Activated CD8-positive, alpha-beta memory T cell treated with anti-CD3 and anti-CD28 coated beads, Interleukin-2, amount 50 U/mL, for 24 hours (primary cell): ENCODE data around the gene RASSF7.

ENCODE experiments used
- DNase-seq: peaks from one replicate; pipeline ENCODE4 v3.0.0-alpha.2; 2020; ENCODE audit errors: extremely low read depth

Gene RASSF7

GRCh38 chr11:586376-587316 is 25.9 kb downstream of the RASSF7 start:
- no peak for DNase-seq

- no peak for DNase-seq
Measured at GRCh38 chr11:587546-587945, 26.8 kb downstream of the RASSF7 start.

- DNase-seq = peak; percentile 33
Measured at GRCh38 chr11:587978-588380, 27.2 kb downstream of the RASSF7 start.

GRCh38 chr11:589798-590197 is 29.0 kb downstream of the RASSF7 start:
- DNase-seq = no peak

DNA sequence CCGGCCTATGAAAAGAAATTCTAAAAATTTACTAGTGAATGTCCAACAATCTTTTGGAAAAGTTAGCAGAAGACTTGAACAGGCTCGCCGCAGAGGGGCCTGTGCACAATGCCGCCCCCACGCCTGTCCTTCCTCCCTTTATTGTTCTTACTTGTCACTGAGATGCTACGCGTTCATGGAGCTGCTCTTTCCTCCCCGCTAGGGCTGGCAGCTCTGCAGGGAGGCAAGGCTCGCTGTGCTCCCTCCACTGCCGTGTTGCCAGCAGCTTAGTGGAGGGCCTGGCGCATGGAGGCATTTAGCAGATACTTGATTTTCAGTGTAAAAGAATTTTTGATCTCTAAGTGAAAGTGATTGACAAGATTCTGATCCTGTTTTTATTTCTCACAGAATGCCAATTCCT is 30.2 kb downstream of the RASSF7 start:
- no peak for DNase-seq

GRCh38 chr11:592501-592900 is 31.7 kb downstream of the RASSF7 start:
- no peak for DNase-seq

- no peak for DNase-seq
Measured at GRCh38 chr11:592918-593317, 32.1 kb downstream of the RASSF7 start.

DNA sequence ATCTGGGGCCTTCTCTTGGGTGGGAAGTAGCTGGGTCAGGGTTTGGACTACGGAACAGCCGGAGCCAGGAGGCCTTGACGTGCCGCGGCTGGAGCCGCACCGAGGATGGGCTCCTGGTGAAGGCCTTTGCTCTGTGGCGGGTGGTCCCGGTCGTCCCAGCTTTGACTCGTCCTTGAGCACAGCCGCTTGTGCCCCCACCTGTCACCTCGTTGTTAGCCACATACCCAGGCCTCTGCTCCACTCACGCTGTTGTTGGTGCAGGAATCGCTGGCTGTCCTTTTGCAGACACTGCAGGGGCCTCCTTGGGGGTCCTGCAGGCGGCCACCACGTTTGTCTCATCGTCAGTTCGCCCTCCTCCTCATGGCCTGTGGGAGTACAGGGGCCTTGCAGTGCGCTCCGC is 32.6 kb downstream of the RASSF7 start:
- no peak for DNase-seq

- DNase-seq = no peak
Measured at GRCh38 chr11:595400-595799, 34.6 kb downstream of the RASSF7 start.

DNA sequence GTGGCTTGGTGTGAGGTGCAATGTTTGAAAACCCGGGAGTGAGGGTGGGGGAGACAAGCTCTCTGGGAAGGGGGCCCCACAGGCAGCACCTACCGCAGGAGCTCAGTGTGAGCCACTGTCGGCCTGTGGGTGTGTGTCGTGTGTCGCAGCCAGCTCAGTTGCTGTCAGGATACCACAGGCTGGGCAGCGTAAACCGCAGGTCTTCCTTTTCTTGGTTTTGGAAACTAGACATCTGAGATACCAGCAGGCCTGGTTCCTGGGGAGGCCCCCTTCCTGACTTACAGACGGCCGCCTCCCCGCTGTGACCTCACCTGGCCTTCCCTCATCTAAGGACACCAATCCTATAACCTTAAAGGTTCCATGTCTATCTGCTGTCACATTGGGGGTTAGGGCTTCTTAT is 35.6 kb downstream of the RASSF7 start:
- DNase-seq = no peak

- no peak for DNase-seq
Measured at GRCh38 chr11:597166-597725, 36.5 kb downstream of the RASSF7 start.

GRCh38 chr11:598005-598680 is 37.4 kb downstream of the RASSF7 start:
- no peak for DNase-seq

DNA sequence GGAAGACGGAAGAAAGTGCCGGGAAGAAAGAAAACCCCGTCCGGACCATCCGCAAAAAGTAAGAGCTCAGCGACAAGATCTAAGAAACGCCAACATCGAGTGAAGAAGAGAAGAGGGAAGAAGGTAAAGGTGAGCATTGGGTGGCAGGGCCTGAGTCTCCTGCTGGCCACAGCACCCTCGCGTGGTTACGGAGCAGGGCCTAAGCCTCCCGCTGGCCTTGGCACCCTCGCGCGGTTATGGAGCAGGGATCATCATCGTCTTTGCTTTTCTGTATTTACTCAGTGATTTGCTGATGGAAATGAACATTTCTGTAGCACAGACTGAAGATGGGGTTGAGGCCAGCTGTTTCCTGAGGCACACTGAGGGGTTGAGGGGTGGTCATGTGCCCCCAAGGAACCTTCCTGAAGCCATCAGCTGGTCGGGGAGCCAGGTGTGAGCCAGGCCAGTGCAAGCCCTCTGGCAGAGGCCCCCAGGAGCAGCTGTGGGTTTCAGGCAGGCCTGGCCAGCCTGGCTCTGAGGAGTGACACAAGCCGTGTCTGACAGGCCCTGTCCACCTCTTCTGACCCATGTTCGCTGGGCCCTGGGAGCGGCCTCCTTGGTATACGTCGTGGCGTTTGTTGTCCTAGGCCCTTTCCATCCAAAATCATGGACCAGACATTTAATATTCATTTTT is 40.9 kb downstream of the RASSF7 start:
- DNase-seq = no peak

DNA sequence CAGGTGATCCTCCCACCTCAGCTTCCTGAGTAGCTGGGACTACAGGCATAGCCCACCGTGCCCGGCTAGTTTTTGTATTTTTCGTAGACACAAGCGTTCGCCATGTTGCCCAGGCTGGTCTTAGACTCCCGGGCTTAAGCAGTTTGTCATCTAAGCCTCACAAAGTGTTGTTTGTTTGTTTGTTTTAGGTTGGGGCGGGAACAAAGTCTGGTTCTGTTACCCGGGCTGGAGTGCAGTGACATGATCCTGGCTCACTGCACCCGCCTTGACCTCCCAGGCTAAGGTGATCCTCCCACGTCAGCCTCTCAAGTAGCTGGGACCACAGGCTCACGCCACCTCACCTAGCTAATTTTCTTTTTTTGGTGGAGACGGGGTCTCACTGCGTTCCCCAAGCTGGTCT is 42.4 kb downstream of the RASSF7 start:
- DNase-seq = no peak

GRCh38 chr11:605286-606129 is 44.7 kb downstream of the RASSF7 start:
- DNase-seq = no peak

DNA sequence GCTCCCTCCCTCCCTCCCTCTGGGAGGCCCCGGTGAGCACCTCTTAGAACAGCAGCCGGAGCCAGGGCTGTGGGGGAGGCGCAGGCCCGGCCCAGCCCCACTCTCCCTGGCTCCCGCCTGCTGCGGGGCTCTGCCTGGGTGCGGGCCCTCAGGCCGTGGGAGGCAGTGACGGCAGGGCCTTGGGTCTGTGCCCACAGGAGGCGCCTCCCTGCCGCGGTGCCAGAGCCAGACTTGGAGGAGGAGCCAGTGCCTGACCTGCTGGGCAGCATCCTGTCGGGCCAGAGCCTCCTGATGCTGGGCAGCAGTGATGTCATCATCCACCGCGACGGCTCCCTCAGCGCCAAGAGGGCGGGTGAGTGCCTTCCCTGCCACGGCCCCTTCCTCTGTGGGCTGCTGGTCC is 45.5 kb downstream of the RASSF7 start:
- DNase-seq = no peak

GRCh38 chr11:607020-607780 is 46.4 kb downstream of the RASSF7 start:
- DNase-seq = no peak

GRCh38 chr11:607971-608659 is 47.3 kb downstream of the RASSF7 start:
- no peak for DNase-seq

DNA sequence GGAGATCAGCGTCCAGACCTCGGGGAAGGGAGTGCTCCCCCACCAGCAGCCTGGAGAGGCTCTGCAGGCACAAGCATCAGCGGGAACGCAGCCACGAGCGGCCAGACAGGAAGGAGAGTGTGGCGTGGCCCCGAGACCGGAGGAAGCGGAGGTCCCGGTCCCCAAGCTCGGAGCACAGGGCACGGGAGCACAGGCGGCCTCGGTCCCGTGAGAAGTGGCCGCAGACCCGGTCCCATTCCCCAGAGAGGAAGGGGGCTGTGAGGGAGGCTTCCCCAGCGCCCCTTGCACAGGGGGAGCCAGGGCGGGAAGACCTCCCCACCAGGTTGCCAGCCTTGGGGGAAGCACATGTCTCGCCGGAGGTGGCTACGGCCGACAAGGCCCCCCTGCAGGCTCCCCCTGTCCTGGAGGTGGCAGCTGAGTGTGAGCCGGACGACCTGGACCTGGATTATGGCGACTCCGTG is 48.1 kb downstream of the RASSF7 start:
- DNase-seq = no peak

GRCh38 chr11:609341-609811 is 48.6 kb downstream of the RASSF7 start:
- no peak for DNase-seq
